Measurements from ENCODE around the gene ABHD11.

DNA sequence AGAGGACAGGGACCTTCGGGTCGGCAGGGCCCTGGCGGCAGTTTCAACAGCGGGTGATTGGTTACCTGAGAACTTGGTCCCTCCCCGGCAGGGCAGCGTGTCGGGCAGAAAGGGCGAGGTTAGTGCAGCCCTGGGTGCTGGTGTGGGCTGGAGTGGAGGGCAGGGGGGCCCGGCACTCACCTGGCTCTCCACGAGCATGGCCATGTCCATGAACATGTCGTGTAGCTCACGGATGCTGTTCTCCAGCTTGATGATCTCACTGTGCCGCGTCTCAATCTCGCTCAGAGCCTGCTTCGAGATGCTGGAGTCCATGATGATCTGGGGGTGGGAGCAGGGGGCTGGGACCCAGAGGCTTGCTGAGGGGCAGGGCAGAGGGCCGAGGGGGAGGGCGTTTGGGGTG is 35.9 kb downstream of the ABHD11 start:
- TF ChIP-seq CTCF (IDR thresholded peaks at IDR 0.05) (no peak), POLR2A (IDR thresholded peaks at IDR 0.05) (no peak)

Measured in heart left ventricle (tissue), 13 donors.